GM23338 (cell line): Measurements from ENCODE around the gene RBM17. TPM values are rescaled to one million over a fixed set of nuclear protein-coding genes. Genes with fewer than 3 reads are reported as not detected.
A peak's percentile ranks its signal among the peaks of the same experiment; 100 is the strongest.

Source experiments
- ATAC-seq: fragments of 200-7000 bp; cut with Tn5 transposase; 3 replicates; pipeline ENCODE4 v1.9.1; 2020
- DNase-seq: peaks from one replicate; pipeline ENCODE4 v3.0.0-alpha.2; 2015; ENCODE audit warnings: low spot score
- H2AFZ ChIP-seq: fragments of 200-600 bp; sonication (generic); 2 replicates; pipeline ENCODE4 v1.8.0; 2016; ENCODE audit warnings: antibody characterized with exemption, mild to moderate bottlenecking, moderate library complexity
- H3F3A ChIP-seq: fragments of 200-600 bp; sonication (generic); replicated peaks from 2 replicates; pipeline ENCODE4 v1.8.0; 2017; ENCODE audit warnings: antibody characterized with exemption, mixed run types, low read depth
- H3K27ac ChIP-seq: fragments of 200-600 bp; sonication (generic); 2 replicates; pipeline ENCODE4 v1.6.1; 2016; ENCODE audit warnings: low read depth
- H3K27me3 ChIP-seq: fragments of 200-600 bp; sonication (generic); 2 replicates; pipeline ENCODE4 v1.8.0; 2016; ENCODE audit warnings: mild to moderate bottlenecking, mixed run types, moderate library complexity; ENCODE audit not compliant: insufficient read depth
- H3K36me3 ChIP-seq: fragments of 200-600 bp; sonication (generic); 2 replicates; pipeline ENCODE4 v1.8.0; 2016; ENCODE audit warnings: mild to moderate bottlenecking; ENCODE audit not compliant: insufficient read depth
- H3K4me1 ChIP-seq: fragments of 200-600 bp; sonication (generic); 2 replicates; pipeline ENCODE4 v1.8.0; 2016; ENCODE audit warnings: mild to moderate bottlenecking, moderate library complexity; ENCODE audit not compliant: insufficient read depth
- H3K4me2 ChIP-seq: fragments of 200-600 bp; sonication (generic); 2 replicates; pipeline ENCODE4 v1.7.1; 2017; ENCODE audit warnings: mixed run types
- H3K4me3 ChIP-seq: fragments of 200-600 bp; sonication (generic); 2 replicates; pipeline ENCODE4 v1.6.1; 2016; ENCODE audit warnings: mixed run types
- H3K79me2 ChIP-seq: fragments of 200-600 bp; sonication (generic); replicated peaks from 2 replicates; pipeline ENCODE4 v1.8.0; 2017; ENCODE audit warnings: mild to moderate bottlenecking; ENCODE audit not compliant: insufficient read depth
- H3K9me2 ChIP-seq: fragments of 200-600 bp; sonication (generic); 2 replicates; pipeline ENCODE4 v1.8.0; 2017; ENCODE audit not compliant: insufficient read depth
- H4K20me1 ChIP-seq: fragments of 200-600 bp; sonication (generic); replicated peaks from 2 replicates; pipeline ENCODE4 v1.8.0; 2017; ENCODE audit warnings: mild to moderate bottlenecking; ENCODE audit not compliant: insufficient read depth
- H3K27ac Mint-ChIP-seq: 2 replicates; pipeline ENCODE4 v1.8.0; 2020; ENCODE audit warnings: inconsistent platforms, mild to moderate bottlenecking, moderate library complexity, mixed read lengths
- H3K27me3 Mint-ChIP-seq: 3 replicates; pipeline ENCODE4 v1.8.0; 2022; ENCODE audit warnings: low read depth, mild to moderate bottlenecking, moderate library complexity, mixed read lengths, inconsistent platforms; ENCODE audit not compliant: insufficient read depth, poor library complexity
- H3K36me3 Mint-ChIP-seq: 3 replicates; pipeline ENCODE4 v1.8.0; 2021; ENCODE audit warnings: low read depth, mild to moderate bottlenecking, inconsistent platforms, moderate library complexity, mixed read lengths
- H3K4me1 Mint-ChIP-seq: 3 replicates; pipeline ENCODE4 v1.8.0; 2020; ENCODE audit warnings: mild to moderate bottlenecking, inconsistent platforms, mixed read lengths
- H3K4me3 Mint-ChIP-seq: 3 replicates; pipeline ENCODE4 v1.8.0; 2021; ENCODE audit warnings: moderate library complexity, mild to moderate bottlenecking, inconsistent platforms, mixed read lengths
- H3K9me3 Mint-ChIP-seq: 3 replicates; pipeline ENCODE4 v1.8.0; 2020; ENCODE audit warnings: moderate library complexity, mild to moderate bottlenecking, inconsistent platforms, mixed read lengths
- CREB1 ChIP-seq: fragments of 250-450 bp; sonication (Bioruptor Pico); IDR thresholded peaks from 2 replicates; pipeline ENCODE4 v1.5.0; 2020; ENCODE audit warnings: low read depth, mild to moderate bottlenecking, moderate library complexity
- CTCF ChIP-seq, 2 experiments: fragments of 200-600 bp in 1 of 2; sonication (generic) in 1 of 2; conservative IDR thresholded peaks; 2 replicates each; pipeline versions ENCODE4 v1.5.1 to v1.6.1; 2016 to 2017; ENCODE audit warnings: antibody characterized with exemption in 2 of 2, low read depth in 2 of 2, mild to moderate bottlenecking in 2 of 2, moderate library complexity in 1 of 2
- ETS1 ChIP-seq: IDR thresholded peaks from 2 replicates; pipeline ENCODE4 v1.6.1; 2016; ENCODE audit warnings: antibody characterized with exemption
- JUNB ChIP-seq: IDR thresholded peaks from one replicate; pipeline ENCODE4 v1.6.1; 2016; ENCODE audit warnings: antibody characterized with exemption; ENCODE audit not compliant: unreplicated experiment
- NANOG ChIP-seq: IDR thresholded peaks from 2 replicates; pipeline ENCODE4 v1.6.1; 2016; ENCODE audit warnings: antibody characterized with exemption, borderline replicate concordance
- POLR2AphosphoS5 ChIP-seq: IDR thresholded peaks from 2 replicates; pipeline ENCODE4 v1.6.1; 2016; ENCODE audit warnings: antibody characterized with exemption, low read depth
- REST ChIP-seq: IDR thresholded peaks from one replicate; pipeline ENCODE4 v1.6.1; 2018; ENCODE audit warnings: antibody characterized with exemption; ENCODE audit not compliant: unreplicated experiment
- STAT1 ChIP-seq: IDR thresholded peaks from one replicate; pipeline ENCODE4 v1.6.1; 2016; ENCODE audit warnings: antibody characterized with exemption; ENCODE audit not compliant: unreplicated experiment
- ZNF114 ChIP-seq: fragments of 250-450 bp; sonication (Bioruptor Pico); IDR thresholded peaks from 2 replicates; pipeline ENCODE4 v1.5.0; 2020; ENCODE audit warnings: mild to moderate bottlenecking, moderate library complexity
- polyA plus RNA-seq: library from polyadenylated mRNA; unstranded; fragments of >200 nt; fragmentation: Nextera tagmentation; extraction: Ambion mirVana; gene quantifications from 2 replicates; pipeline ENCODE4 v1.2.1, GENCODE V29; 2016
- total RNA-seq: library from RNA; depleted of rRNA; stranded (reverse); fragments of >200 nt; shearing (Covaris generic); gene quantifications from 2 replicates; pipeline ENCODE4 v1.2.3, GENCODE V29; 2014

Gene RBM17
- total and polyA plus RNA-seq, 2 experiments from 2014 or later, result 54.7 to 281 TPM

- Histone ChIP-seq H3K79me2 (no peaks in the 10 kb centered on the region), H3K4me1 (peaks cover 19% of the 10 kb centered on the region), H3K4me3 (peak overlapping the region; percentile 73), H3F3A (0 out of 2 replicates have a peak, but pooled peaks cover 6% of the 10 kb centered on the region), H3K4me2 (peak overlapping the region; percentile 92), H3K36me3 (no peaks in the 10 kb centered on the region; the same call in 1 of the 2 replicates), H3K9me2 (no peaks in the 10 kb centered on the region), H3K27me3 (peaks cover 29% of the 10 kb centered on the region), H4K20me1 (peaks cover 13% of the 10 kb centered on the region), H3K27ac (no peak overlapping the region), H2AFZ (peak overlapping the region; percentile 90)
- Mint-ChIP-seq H3K9me3 (peaks cover 5% of the 10 kb centered on the region; the same call in 2 of the 3 replicates), H3K4me3 (peak overlapping the region; percentile 78), H3K4me1 (peaks cover 29% of the 10 kb centered on the region), H3K27me3 (peaks cover 29% of the 10 kb centered on the region), H3K27ac (no peak overlapping the region), H3K36me3 (peaks cover 3% of the 10 kb centered on the region; the same call in 1 of the 3 replicates)
- DNase-seq (peak; percentile 84), ATAC-seq (peak; percentile 66)
- TF ChIP-seq JUNB, result no peak
- peak; percentile 62 for TF ChIP-seq POLR2AphosphoS5
- TF ChIP-seq CREB1 (CRISPR knock-in tag), result peak; percentile 43; the same call in 1 of the 2 replicates
These were observed 55.8 kb downstream of the RBM17 start for GRCh38 chr10:6144406-6145165.

GRCh38 chr10:6145166-6145987 lies 56.5 kb downstream of the RBM17 start:
- DNase-seq, result peak; percentile 81
- H3K9me3 Mint-ChIP-seq, result peaks cover 3% of the 10 kb centered on the region; the same call in 1 of the 3 replicates
- H3K4me3 Mint-ChIP-seq, result peak overlapping the region; percentile 72
- Histone ChIP-seq H3F3A (0 out of 2 replicates have a peak, but pooled peaks cover 6% of the 10 kb centered on the region), H3K4me3 (peak overlapping the region; percentile 73), H3K9me2 (no peaks in the 10 kb centered on the region), H2AFZ (peak overlapping the region; percentile 90), H3K27ac (no peak overlapping the region), H3K27me3 (peaks cover 29% of the 10 kb centered on the region), H3K36me3 (no peaks in the 10 kb centered on the region; the same call in 1 of the 2 replicates), H3K79me2 (no peaks in the 10 kb centered on the region), H3K4me1 (peaks cover 17% of the 10 kb centered on the region), H3K4me2 (peak overlapping the region; percentile 92), H4K20me1 (peaks cover 19% of the 10 kb centered on the region)
- peak; percentile 59 for ATAC-seq
- H3K27me3 Mint-ChIP-seq, result peaks cover 32% of the 10 kb centered on the region
- H3K4me1 Mint-ChIP-seq, result peaks cover 21% of the 10 kb centered on the region
- peaks cover 3% of the 10 kb centered on the region; the same call in 1 of the 3 replicates for H3K36me3 Mint-ChIP-seq
- TF ChIP-seq NANOG, result no peak
- no peak for TF ChIP-seq ETS1
- no peak for TF ChIP-seq STAT1
- no peak for TF ChIP-seq ZNF114 (CRISPR knock-in tag)
- no peak for TF ChIP-seq CTCF (conservative IDR thresholded peaks at IDR 0.05; ENCODE audit: low read depth in 2 of 2)
- no peak for TF ChIP-seq REST
- H3K27ac Mint-ChIP-seq, result no peak overlapping the region
